Measurements from ENCODE around the gene PPP6R2. TPM values are rescaled to one million over a fixed set of nuclear protein-coding genes. Genes with fewer than 3 reads are reported as not detected.

PPP6R2 gene
- polyA plus RNA-seq, 1 experiment, result 46.4 TPM

DNA sequence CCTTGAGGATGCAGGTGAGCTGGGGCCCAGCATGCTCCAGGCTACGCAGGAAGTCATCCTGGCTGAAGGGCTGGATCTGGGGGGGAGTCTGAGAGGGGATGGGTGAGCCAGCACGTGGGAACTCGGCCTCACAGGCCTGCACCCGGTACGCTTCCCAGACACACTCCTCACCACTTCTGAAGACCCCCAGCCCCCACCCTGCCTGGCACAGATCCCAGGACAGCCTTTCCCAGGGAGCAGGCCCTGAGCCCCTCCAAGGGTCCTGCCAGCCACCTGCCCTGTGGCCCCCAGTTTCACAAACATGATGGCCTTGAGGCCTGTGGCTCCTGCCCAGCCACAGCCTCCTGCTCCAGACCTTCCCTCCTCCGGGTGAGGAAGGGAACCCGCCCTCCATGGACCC lies 30.1 kb upstream of the PPP6R2 start:
- CTCF ChIA-PET, result no interaction called here
- POLR2A ChIA-PET, result no interaction called here
- DNase-seq (ENCODE audit: low read depth), result no peak
- no peak overlapping the region for H3K4me3 ChIP-seq (ENCODE audit: low read depth, low read length)
- TF ChIP-seq, protein P1, sequence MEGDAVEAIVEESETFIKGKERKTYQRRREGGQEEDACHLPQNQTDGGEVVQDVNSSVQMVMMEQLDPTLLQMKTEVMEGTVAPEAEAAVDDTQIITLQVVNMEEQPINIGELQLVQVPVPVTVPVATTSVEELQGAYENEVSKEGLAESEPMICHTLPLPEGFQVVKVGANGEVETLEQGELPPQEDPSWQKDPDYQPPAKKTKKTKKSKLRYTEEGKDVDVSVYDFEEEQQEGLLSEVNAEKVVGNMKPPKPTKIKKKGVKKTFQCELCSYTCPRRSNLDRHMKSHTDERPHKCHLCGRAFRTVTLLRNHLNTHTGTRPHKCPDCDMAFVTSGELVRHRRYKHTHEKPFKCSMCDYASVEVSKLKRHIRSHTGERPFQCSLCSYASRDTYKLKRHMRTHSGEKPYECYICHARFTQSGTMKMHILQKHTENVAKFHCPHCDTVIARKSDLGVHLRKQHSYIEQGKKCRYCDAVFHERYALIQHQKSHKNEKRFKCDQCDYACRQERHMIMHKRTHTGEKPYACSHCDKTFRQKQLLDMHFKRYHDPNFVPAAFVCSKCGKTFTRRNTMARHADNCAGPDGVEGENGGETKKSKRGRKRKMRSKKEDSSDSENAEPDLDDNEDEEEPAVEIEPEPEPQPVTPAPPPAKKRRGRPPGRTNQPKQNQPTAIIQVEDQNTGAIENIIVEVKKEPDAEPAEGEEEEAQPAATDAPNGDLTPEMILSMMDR (IDR thresholded peaks at IDR 0.05; ENCODE audit: insufficient read depth, low read depth, low read length), result no peak
- H3K36me3 ChIP-seq (ENCODE audit: control insufficient read depth, insufficient read depth, low read length), result peaks cover 2% of the 10 kb centered on the region; the same call in 1 of the 2 replicates
- no peaks in the 10 kb centered on the region for H3K27me3 ChIP-seq (ENCODE audit: control insufficient read depth, insufficient read depth, low read length)

DNA sequence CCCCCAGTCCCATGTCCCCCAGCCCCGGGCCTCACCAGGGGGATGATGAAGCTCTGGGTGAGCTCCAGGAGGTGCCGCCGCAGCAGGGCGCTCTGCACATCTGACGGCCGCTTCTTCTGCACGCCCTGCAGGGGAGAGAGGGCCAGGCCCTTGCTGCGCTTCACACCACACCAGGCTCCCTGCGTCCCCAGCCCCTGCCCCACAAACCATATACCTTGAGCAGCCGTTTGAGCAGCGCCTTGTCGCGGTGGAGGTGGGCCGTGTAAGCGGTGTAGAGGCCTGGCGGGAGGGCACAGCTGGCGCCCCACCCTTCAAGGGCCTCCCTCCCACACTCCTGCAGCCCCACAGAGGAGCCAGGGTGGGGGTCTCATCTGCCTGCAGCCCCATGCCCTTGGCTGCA lies 29.5 kb upstream of the PPP6R2 start:
- CTCF ChIA-PET, result interaction anchor here (4.3 kb wide), 1 partner anchor 12 kb away, joined by 23 read pairs; the partner anchor contains the start of gene DENND6B
- no peaks in the 10 kb centered on the region for H3K27me3 ChIP-seq (ENCODE audit: control insufficient read depth, insufficient read depth, low read length)
- H3K4me3 ChIP-seq (ENCODE audit: low read depth, low read length), result no peak overlapping the region
- TF ChIP-seq, protein P1 (IDR thresholded peaks at IDR 0.05; ENCODE audit: insufficient read depth, low read depth, low read length), result no peak
- peaks cover 2% of the 10 kb centered on the region; the same call in 1 of the 2 replicates for H3K36me3 ChIP-seq (ENCODE audit: control insufficient read depth, insufficient read depth, low read length)
- no peak for DNase-seq (ENCODE audit: low read depth)
- POLR2A ChIA-PET, result no interaction called here

DNA sequence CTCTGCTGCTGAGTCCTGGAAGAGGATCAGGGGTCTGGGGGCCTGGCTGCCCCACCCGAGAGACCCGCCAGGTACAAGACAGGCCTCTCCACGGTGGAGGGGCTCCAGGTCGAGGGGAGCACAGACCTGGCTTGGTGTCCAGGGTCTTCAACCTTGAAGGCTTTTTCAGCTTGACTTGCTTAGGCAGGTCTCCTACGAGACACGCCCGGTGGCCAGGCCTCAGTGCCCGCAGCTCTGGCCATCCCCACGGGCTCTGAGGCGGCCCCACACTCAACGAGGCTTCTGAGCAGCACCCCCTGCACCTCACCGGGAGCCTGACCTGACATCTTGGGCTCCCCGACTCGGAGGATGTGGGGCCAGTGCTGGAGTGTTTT lies 29.1 kb upstream of the PPP6R2 start:
- ChIA-PET CTCF (interaction anchor here (4.3 kb wide), 1 partner anchor 12 kb away, joined by 23 read pairs; the partner anchor contains the start of gene DENND6B), POLR2A (no interaction called here)
- H3K36me3 ChIP-seq (ENCODE audit: control insufficient read depth, insufficient read depth, low read length), result peaks cover 2% of the 10 kb centered on the region; the same call in 1 of the 2 replicates
- no peak for DNase-seq (ENCODE audit: low read depth)
- TF ChIP-seq, protein P1 (IDR thresholded peaks at IDR 0.05; ENCODE audit: insufficient read depth, low read depth, low read length), result no peak
- no peaks in the 10 kb centered on the region for H3K27me3 ChIP-seq (ENCODE audit: control insufficient read depth, insufficient read depth, low read length)
- no peak overlapping the region for H3K4me3 ChIP-seq (ENCODE audit: low read depth, low read length)

DNA sequence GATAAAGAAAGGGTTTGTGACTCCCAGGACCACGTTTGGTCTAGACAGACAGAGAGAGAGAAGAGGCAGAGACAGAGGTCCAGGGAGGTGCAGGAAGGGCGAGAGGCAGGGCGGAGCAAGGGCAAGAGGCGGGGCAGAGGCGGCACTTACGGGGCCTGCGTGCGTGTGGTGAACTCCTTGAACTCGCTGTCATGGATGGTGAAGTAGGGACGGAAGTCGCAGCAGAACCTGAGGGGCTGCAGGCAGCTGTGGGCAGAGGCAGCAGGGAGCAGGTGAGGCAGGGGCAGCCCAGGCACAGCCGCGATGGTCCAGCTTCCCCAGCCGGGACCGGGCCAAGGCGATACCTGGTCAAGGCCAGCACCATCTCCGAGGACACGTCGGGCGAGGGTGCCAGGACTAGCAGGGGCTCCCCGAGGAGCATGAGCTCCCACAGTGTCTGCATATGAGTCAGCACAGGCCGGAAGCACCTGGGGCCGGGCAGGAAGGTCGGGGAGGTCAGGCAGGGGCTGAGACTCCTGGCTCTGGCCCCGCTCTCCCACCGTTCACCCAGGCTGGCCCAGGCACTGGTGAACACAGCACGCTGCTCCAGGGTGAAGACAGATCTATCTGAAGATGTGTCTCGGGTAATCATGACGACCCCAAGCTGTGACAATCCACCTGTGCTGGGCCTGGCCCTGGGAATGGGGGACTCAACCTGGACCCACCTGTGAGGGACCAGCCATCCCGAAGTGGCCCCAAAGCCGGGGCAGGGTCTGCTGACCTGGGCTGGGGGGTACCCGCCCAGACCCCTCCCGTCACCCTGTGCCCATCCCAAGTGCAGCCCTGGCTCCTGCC lies 28.5 kb upstream of the PPP6R2 start:
- Histone ChIP-seq H3K27me3 (ENCODE audit: control insufficient read depth, insufficient read depth, low read length) (no peaks in the 10 kb centered on the region), H3K4me3 (ENCODE audit: low read depth, low read length) (no peak overlapping the region), H3K36me3 (ENCODE audit: control insufficient read depth, insufficient read depth, low read length) (peaks cover 2% of the 10 kb centered on the region; the same call in 1 of the 2 replicates)
- no peak for DNase-seq (ENCODE audit: low read depth)
- TF ChIP-seq, protein P1 (IDR thresholded peaks at IDR 0.05; ENCODE audit: insufficient read depth, low read depth, low read length), result no peak
- ChIA-PET POLR2A (no interaction called here), CTCF (interaction anchor here (4.3 kb wide), 1 partner anchor 11 kb away, joined by 23 read pairs; the partner anchor contains the start of gene DENND6B)

DNA sequence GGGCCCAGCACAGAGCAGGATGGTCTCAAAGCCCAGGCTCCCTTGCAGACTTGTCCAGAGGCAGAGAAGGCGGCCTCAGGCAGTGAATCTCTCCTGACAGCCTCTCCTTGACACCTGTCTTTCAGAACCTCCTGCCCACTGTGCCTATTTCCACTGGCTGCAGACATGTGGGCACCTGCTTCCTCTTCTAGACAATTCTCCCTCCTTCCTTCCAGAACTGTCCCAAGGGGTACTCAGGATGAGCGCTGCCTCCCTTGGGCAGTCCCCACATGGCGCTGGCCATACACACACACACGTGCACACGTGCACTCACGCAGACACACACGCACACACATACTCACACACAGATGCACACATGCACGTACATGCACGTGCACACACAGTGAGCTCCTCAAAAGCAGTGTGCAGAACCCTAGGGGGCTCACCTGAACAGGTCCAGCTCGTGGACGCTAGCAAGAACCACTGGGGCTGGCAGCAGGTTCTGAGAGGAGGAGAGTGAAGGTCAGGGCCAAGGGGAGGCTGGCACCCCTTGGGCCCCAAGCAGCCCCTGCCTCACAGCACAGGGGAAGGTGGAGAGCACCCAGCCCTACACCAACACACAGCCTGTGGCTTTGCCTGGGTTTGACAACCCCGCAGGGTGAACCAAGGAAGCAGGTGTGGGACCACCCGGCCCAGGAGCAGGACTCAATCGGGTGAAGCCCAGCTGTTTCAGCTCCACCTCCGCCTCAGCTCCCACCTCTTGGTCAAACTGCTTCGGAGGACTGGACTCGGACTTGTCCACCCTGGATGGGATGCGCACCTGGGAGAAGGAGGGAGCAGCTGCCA lies 27.6 kb upstream of the PPP6R2 start:
- CTCF ChIA-PET, result interaction anchor here (4.3 kb wide), 1 partner anchor 11 kb away, joined by 23 read pairs; the partner anchor contains the start of gene DENND6B
- no peaks in the 10 kb centered on the region for H3K27me3 ChIP-seq (ENCODE audit: control insufficient read depth, insufficient read depth, low read length)
- peaks cover 2% of the 10 kb centered on the region; the same call in 1 of the 2 replicates for H3K36me3 ChIP-seq (ENCODE audit: control insufficient read depth, insufficient read depth, low read length)
- DNase-seq (ENCODE audit: low read depth), result no peak
- POLR2A ChIA-PET, result no interaction called here
- TF ChIP-seq, protein P1 (IDR thresholded peaks at IDR 0.05; ENCODE audit: insufficient read depth, low read depth, low read length), result no peak
- no peak overlapping the region for H3K4me3 ChIP-seq (ENCODE audit: low read depth, low read length)

All from BJ (cell line).